8988T (cell line): ENCODE data around the gene ZNF606.

Experiments
- DNase-seq: peaks from one replicate; pipeline ENCODE4 v3.0.0; 2011

The ZNF606 gene

DNA sequence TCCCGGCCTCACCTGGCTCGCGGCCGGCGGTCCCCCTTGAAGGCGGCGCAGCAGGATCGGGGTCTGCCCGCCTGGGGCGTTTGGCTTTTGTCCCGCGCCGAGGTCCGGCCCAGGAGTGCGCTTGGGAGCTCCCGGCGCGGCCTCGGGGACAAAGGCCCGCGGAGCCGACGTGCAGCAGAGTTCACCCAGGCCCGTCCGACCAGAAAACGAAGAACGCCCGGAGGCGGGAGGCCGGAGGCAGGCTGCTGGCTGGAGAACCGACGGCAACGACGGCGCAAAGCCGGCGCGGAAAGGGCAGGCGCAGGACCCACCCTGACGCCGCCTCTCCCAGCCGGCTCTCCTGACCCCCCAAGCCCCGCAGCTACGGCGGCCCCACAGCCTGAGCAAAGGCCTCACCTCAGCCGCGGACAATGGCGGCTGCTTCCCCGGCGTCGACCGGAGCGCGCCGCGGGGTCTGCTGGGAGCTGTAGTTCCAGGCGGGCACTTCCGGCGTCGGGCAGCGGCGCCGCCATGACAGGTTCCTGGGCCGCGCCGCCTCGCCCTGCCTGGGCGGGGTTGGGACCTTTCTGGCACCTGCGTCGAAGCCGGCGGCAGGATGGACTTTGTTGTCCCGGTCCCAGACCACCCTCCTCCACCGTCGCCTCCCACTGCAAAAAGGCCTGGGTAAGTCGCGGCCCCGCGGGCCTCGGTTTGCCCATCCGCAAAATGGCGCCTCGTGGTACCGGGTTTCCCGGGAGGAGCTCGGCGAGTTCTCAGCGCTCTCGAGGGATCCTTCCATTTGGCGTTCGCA is at the start of gene ZNF606:
Gene ZNF606 (minus strand): TSS at position 437 of the 790 bp plus-strand sequence. CDS start 1,501 bp downstream, outside the sequence.
- peak; percentile 75 for DNase-seq

- DNase-seq, result no peak
Measured at GRCh38 chr19:58052256-58052655, 49.6 kb upstream of the ZNF606 start.

GRCh38 chr19:58047672-58048071 is 45.1 kb upstream of the ZNF606 start:
- DNase-seq, result no peak

- DNase-seq, result no peak
Measured at GRCh38 chr19:58046856-58047255, 44.2 kb upstream of the ZNF606 start.

DNA sequence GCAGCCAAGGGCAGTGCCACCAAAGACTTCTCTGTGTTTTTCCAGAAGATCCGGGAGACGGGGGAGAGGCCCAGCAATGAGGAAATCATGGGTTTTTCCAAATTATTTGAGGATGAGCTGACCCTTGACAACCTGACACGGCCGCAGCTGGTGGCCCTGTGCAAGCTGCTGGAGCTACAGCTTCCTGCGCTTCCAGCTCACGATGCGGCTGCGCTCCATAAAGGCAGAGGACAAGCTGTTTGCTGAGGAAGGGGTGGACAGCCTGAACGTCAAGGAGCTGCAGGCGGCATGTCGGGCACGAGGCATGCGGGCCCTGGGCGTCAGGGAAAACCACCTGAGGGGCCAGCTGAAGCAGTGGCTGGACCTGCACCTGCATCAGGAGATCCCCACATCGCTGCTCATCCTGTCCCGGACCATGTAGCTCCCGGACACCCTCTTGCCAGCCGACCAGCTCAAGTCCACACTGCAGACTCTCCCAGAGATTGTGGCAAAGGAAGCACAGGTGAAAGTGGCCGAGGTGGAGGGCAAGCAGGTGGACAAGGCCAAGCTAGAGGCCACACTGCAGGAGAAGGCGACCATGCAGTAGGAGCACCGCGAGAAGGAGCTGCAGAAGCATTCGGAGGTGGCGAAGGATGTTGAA is 42.9 kb upstream of the ZNF606 start:
- DNase-seq, result no peak

DNA sequence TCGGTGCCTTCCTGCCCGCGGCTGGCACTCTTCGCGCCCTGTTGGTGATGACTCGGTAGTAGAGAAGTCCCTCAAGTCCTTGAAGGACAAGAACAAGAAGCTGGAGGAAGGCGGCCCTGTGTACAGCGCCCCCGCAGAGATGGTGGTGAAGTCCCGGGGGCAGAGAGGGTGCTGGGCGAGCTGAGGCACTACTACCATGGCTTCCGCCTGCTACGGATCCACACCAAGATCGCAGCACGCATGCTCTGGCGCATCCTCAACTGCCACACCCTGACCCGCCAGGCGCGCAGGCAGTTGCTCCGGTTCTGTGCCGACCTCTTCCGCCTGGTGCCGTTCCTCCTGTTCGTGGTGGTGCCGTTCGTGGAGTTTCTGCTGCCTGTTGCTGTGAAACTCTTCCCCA is 42.3 kb upstream of the ZNF606 start:
- peak; percentile 8 for DNase-seq

DNA sequence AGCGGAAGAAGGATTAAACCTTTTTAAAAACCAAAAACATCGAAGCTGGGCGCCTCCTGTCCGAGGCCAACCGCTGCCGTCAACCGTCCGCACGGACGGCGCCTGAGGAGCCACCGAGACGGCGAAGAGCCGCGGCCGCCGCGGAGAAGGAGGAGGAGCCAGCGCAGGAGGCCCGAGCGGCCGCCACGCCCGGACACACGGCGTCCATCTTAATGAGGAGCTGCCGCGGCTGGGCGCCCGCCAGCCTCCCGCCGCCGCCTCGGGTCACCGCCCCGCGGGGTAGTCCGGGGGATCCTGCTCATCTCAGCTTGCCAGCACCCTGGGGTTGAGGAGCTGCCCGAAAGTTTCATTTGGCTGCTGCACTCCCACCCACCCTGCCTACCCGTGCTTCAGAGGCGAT is 41.8 kb upstream of the ZNF606 start:
- DNase-seq, result no peak

GRCh38 chr19:58042495-58043340 is 40.1 kb upstream of the ZNF606 start:
- no peak for DNase-seq

DNA sequence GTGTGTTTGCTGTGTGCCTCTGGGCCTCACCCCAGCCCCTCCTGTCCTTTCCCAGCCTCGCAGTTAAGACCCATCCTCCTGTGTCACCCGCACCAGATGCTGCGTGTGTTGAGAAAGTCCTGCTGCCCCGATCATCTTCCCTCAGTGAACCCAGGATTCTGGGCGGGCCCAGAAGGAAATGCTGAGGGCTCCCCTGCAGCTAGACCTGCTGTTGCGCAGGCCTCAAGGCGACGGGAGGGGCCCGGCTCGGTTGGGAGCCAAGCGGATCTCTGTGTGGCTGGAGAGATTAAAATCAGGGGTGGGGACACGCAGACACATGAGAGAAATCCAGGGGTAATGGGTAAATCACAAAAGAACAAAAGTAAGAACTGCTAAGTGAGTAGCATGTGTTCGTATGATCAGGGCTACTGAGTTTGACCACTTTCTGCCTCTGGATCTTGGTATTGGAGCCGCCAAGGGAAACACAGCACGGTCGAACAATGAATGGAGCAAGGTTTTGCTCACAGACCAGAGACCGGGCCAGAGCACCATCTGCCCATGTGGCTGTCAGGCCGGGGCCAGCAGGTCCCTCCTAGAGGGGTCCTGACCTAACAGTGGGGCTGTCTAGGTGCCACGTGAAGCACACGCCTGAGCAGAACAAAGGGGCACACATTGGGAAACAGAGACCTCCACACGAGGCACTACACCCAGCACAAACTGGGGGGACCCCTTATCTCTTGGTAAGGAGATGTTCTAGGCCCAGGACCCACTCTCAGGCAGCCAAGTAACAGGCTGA is 38.3 kb upstream of the ZNF606 start:
- DNase-seq, result no peak

- DNase-seq, result no peak
Measured at GRCh38 chr19:58038688-58039204, 36.1 kb upstream of the ZNF606 start.

- no peak for DNase-seq
Measured at GRCh38 chr19:58037927-58038687, 35.5 kb upstream of the ZNF606 start.

- no peak for DNase-seq
Measured at GRCh38 chr19:58035863-58036262, 33.2 kb upstream of the ZNF606 start.

DNA sequence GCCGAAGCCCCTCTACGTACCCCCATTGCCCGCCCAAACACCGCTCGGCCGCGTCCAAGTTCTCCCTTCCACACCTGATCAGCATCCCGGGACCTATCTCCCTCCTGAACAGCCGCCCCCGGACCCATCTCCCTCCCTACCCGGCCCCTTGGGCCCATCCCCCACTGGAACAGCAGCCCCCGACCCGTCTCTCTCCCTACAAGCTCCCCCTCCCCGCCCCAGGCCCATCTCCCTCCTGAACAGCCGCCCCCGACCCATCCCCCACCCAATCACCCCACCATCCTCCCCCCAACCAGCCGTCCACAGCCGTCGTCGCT is 31.8 kb upstream of the ZNF606 start:
- DNase-seq, result no peak

DNA sequence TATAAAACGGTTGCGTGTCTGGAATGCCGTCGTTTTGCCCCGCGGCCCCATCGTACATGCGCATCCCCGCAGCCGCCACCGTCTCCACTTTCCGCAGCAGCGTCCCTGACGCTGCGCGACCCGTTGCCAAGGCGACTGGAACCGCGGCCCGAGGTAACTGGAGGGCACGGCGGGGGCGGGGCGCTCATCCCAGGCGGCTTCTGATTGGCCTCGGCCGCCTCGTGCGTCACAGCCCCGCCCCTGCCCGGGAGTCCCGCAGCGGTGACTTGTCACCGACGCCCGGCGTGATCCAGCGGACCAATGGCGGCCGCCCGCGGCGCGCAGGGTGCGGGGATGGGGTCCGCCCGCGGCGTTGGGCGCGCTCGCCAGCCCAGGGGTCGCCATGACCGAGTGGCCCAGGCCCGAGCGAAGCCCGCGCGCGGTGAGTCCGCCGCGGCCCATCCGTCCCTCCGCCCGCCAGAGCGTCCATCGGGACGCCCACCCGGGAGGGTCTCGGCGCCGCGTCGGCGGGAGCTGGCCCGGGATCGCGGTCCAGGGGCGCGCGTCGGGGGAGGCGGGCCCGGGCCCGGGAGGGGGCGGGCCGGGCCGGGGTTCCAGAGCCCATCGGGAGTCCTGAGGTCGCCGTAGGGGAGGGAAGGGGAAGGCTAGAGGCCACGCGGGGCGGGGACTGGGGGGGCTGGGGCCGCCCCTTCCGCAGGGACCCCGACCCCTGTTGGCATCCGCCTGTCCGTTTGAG is 31.3 kb upstream of the ZNF606 start, which contains the start of gene ZSCAN1:
Gene ZSCAN1 (plus strand): TSS at position 285 of the 736 bp plus-strand sequence. CDS start 3,812 bp downstream, outside the sequence.
- no peak for DNase-seq

DNA sequence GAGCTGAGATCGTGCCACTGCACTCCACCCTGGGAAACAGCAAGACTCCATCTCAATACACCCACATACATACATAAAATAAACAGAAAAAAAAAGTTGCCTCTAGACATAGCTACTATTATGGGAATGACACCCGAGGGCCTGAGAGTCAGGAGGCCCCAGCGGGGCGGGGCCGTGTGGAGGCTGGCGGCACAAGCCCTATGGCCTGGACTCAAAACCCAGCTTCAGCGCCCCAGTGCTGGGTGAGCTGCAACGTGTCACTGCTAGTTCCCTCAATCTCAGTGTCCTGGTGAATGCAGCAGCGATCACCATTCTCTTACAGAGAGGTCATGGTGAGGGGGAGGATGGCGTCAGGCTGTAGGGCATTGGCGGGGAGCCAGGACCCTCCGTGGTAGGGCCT is 22.0 kb upstream of the ZNF606 start:
- peak; percentile 8 for DNase-seq

- no peak for DNase-seq
Measured at GRCh38 chr19:58022283-58022660, 19.7 kb upstream of the ZNF606 start.

GRCh38 chr19:58021541-58022282 is 19.1 kb upstream of the ZNF606 start:
- peak; percentile 61 for DNase-seq

DNA sequence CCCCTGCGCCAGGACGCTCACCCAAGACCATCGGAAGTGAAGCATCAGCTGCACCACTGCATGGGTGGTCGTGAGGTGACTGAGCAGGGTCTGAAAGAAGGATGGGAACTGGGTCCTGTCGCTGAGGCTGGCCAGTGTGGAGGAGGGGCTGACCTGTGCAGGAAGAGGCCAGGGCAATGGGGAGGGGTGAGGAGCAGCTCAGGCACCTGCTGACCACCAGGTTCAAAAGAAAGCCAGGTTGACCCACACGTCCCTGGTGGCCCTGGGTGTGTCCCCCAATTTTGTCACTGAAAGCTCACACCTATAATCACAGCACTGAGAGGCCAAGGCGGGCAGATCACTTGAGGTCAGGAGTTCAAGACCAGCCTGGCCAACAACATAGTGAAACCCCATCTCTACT is 17.5 kb upstream of the ZNF606 start:
- no peak for DNase-seq

DNA sequence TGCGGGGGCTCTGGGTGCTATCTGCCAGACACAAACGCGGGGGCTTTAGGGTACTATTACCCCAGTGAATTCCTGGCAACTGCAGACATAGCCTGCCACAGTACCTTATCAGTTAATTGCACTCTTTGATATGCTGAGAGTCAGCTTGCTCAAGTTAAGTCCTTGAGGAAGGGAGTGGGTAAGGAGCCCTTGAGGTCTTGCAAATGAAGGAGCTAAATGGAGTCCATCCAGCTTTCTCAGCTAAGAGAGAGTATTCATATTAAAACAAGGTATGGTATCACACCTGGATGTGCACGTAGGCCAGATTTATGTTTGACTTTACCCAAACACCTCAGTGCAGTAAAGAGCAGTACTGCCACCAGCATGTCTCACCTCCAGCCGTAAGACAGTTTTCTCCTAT is 11.5 kb upstream of the ZNF606 start:
- DNase-seq, result no peak

GRCh38 chr19:58010507-58010906 is 7.9 kb upstream of the ZNF606 start:
- DNase-seq, result no peak
